ENCODE data around the gene KCNT2. TPM values are rescaled to one million over a fixed set of nuclear protein-coding genes. Genes with fewer than 3 reads are reported as not detected.

KCNT2 gene
- total RNA-seq, 2 experiments from 2014 or later, result not detected

- POLR2A ChIA-PET, result no interaction called here
- CTCF ChIA-PET, result no interaction called here
- no peak overlapping the region for H3K4me3 Mint-ChIP-seq
These were observed 170.6 kb downstream of the KCNT2 start for GRCh38 chr1:196437671-196438070.

DNA sequence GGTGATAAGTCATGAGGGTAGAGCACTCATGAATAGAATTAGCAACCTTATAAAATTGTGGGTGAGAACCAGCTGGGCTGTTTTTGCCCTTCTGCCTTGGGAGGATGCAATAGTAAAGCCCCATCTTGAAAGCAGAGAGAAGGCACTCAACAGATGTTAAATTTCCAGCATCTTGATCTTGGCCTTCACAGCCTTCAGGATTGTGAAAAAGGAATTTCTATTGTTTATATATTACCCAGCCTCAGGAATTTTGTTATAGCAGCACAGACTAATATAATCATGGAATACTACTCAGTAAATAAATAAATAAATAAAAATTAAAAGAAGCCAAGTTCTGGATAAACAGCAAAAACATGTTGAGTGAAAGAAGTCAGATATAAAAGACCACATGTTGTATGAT is 175.2 kb downstream of the KCNT2 start:
- intact Hi-C loops (cut with micrococcal nuclease), result no loop called here
- POLR2A ChIA-PET, result no interaction called here
- TF ChIP-seq CTCF (IDR thresholded peaks at IDR 0.05), result no peak
- DNase-seq (no peak), ATAC-seq (no peak)
- Mint-ChIP-seq H3K4me1 (ENCODE audit: low read depth) (no peaks in the 10 kb centered on the region), H3K27me3 (no peaks in the 10 kb centered on the region), H3K27ac (no peak overlapping the region), H3K4me3 (no peak overlapping the region), H3K9me3 (no peaks in the 10 kb centered on the region), H3K36me3 (ENCODE audit: low read depth) (no peaks in the 10 kb centered on the region)
- CTCF ChIA-PET, result no interaction called here

More at GRCh38 chr1:196437671-196438070, 170.6 kb downstream of the KCNT2 start:
- no peak for DNase-seq
- Mint-ChIP-seq H3K4me1 (ENCODE audit: low read depth) (no peaks in the 10 kb centered on the region), H3K9me3 (no peaks in the 10 kb centered on the region), H3K36me3 (ENCODE audit: low read depth) (no peaks in the 10 kb centered on the region), H3K27me3 (no peaks in the 10 kb centered on the region), H3K27ac (no peak overlapping the region)
- no peak for ATAC-seq
- intact Hi-C loops (cut with micrococcal nuclease), result no loop called here
- TF ChIP-seq CTCF (IDR thresholded peaks at IDR 0.05), result no peak

- H3K9me3 Mint-ChIP-seq, result no peaks in the 10 kb centered on the region
- ATAC-seq, result no peak
- CTCF ChIA-PET, result no interaction called here
These were observed 180.1 kb downstream of the KCNT2 start for GRCh38 chr1:196427976-196428734.

GRCh38 chr1:196425513-196425912 is 182.7 kb downstream of the KCNT2 start:
- Mint-ChIP-seq H3K9me3 (no peaks in the 10 kb centered on the region), H3K4me1 (ENCODE audit: low read depth) (no peaks in the 10 kb centered on the region), H3K36me3 (ENCODE audit: low read depth) (no peaks in the 10 kb centered on the region), H3K27me3 (no peaks in the 10 kb centered on the region), H3K4me3 (no peak overlapping the region), H3K27ac (no peak overlapping the region)
- intact Hi-C loops (cut with micrococcal nuclease), result no loop called here
- ChIA-PET CTCF (no interaction called here), POLR2A (no interaction called here)
- no peak for TF ChIP-seq CTCF (IDR thresholded peaks at IDR 0.05)
- no peak for ATAC-seq
- DNase-seq, result no peak

More at GRCh38 chr1:196427976-196428734, 180.1 kb downstream of the KCNT2 start:
- no peak for DNase-seq
- POLR2A ChIA-PET, result no interaction called here
- H3K36me3 Mint-ChIP-seq (ENCODE audit: low read depth), result no peaks in the 10 kb centered on the region
- H3K27me3 Mint-ChIP-seq, result no peaks in the 10 kb centered on the region
- no peak for TF ChIP-seq CTCF (IDR thresholded peaks at IDR 0.05)
- H3K27ac Mint-ChIP-seq, result no peak overlapping the region
- H3K4me1 Mint-ChIP-seq (ENCODE audit: low read depth), result no peaks in the 10 kb centered on the region
- intact Hi-C loops (cut with micrococcal nuclease), result no loop called here
- no peak overlapping the region for H3K4me3 Mint-ChIP-seq

GRCh38 chr1:196423612-196424011 is 184.6 kb downstream of the KCNT2 start:
- Mint-ChIP-seq H3K9me3 (no peaks in the 10 kb centered on the region), H3K4me1 (ENCODE audit: low read depth) (no peaks in the 10 kb centered on the region), H3K27me3 (no peaks in the 10 kb centered on the region), H3K36me3 (ENCODE audit: low read depth) (no peaks in the 10 kb centered on the region), H3K27ac (no peak overlapping the region), H3K4me3 (no peak overlapping the region)
- DNase-seq (no peak), ATAC-seq (no peak)
- ChIA-PET CTCF (no interaction called here), POLR2A (no interaction called here)
- intact Hi-C loops (cut with micrococcal nuclease), result no loop called here
- no peak for TF ChIP-seq CTCF (IDR thresholded peaks at IDR 0.05)
